SK-N-MC (cell line): ENCODE measurements around the gene ORC4.

Source experiments
- EZH2 ChIP-seq: fragments of 200-600 bp; sonication (generic); IDR thresholded peaks from one replicate; pipeline ENCODE4 v1.6.1; 2017; ENCODE audit warnings: antibody characterized with exemption
- FOXP2 ChIP-seq: optimal IDR thresholded peaks from 2 replicates; pipeline ENCODE3; 2011; ENCODE audit warnings: mild to moderate bottlenecking, moderate library complexity; ENCODE audit not compliant: insufficient read depth; ENCODE audit errors: extremely low read length, control extremely low read depth

- TF ChIP-seq EZH2, result no peak
- no peak for TF ChIP-seq FOXP2
Measured at GRCh38 chr2:148007219-148007900, 13.2 kb downstream of the ORC4 start.
